Keratinocyte (primary cell): ENCODE measurements around the gene TNS1. TPM values are rescaled to one million over a fixed set of nuclear protein-coding genes. Genes with fewer than 3 reads are reported as not detected.

Experiments used
- DNase-seq: peaks from one replicate; pipeline ENCODE4 v3.0.0-alpha.2; 2011; ENCODE audit warnings: low read depth, missing footprints, low spot score
- FAIRE-seq: peaks from 2 replicates; lab custom pipeline; 2011; peaks lifted over from hg19 to GRCh38; lab: Jason Lieb, UNC
- H2AFZ ChIP-seq: 2 replicates; pipeline ENCODE4 v1.6.0; 2012; ENCODE audit warnings: low read length, control low read depth, inconsistent platforms; ENCODE audit not compliant: control insufficient read depth
- H3K27ac ChIP-seq: 2 replicates; pipeline ENCODE4 v1.5.1; 2011; ENCODE audit warnings: low read length; ENCODE audit not compliant: control insufficient read depth, insufficient read depth
- H3K27me3 ChIP-seq: 3 replicates; pipeline ENCODE4 v1.6.0; 2011; ENCODE audit warnings: low read length; ENCODE audit not compliant: control insufficient read depth, insufficient read depth; ENCODE audit errors: extremely low read depth
- H3K36me3 ChIP-seq, 2 experiments: 2 replicates in 1 of 2; 3 replicates in 1 of 2; pipeline ENCODE4 v1.5.1; 2011; ENCODE audit warnings: low read length in 2 of 2, mild to moderate bottlenecking in 1 of 2; ENCODE audit not compliant: control insufficient read depth in 2 of 2, insufficient read depth in 2 of 2; ENCODE audit errors: extremely low read depth in 1 of 2
- H3K4me1 ChIP-seq: 3 replicates; pipeline ENCODE4 v1.5.1; 2011; ENCODE audit warnings: low read length; ENCODE audit not compliant: control insufficient read depth, insufficient read depth; ENCODE audit errors: extremely low read depth
- H3K4me2 ChIP-seq: 3 replicates; pipeline ENCODE4 v1.6.0; 2011; ENCODE audit warnings: low read depth, low read length; ENCODE audit not compliant: control insufficient read depth, insufficient read depth; ENCODE audit errors: extremely low read depth
- H3K4me3 ChIP-seq, 3 experiments: fragments of 200-600 bp in 1 of 3; sonication (generic) in 1 of 3; 2 replicates in 2 of 3; 3 replicates in 1 of 3; pipeline ENCODE4 v1.5.1; 2011 to 2016; ENCODE audit warnings: low read length in 3 of 3, mild to moderate bottlenecking in 3 of 3, control low read depth in 2 of 3, inconsistent platforms in 1 of 3, low read depth in 1 of 3, mixed read lengths in 1 of 3, mixed run types in 1 of 3, moderate library complexity in 1 of 3; ENCODE audit not compliant: control insufficient read depth in 2 of 3, insufficient read depth in 2 of 3; ENCODE audit errors: extremely low read depth in 1 of 3
- H3K79me2 ChIP-seq: 2 replicates; pipeline ENCODE4 v1.6.0; 2012; ENCODE audit warnings: low read length; ENCODE audit not compliant: control insufficient read depth, insufficient read depth
- H3K9ac ChIP-seq: 3 replicates; pipeline ENCODE4 v1.6.0; 2011; ENCODE audit warnings: low read length; ENCODE audit not compliant: control insufficient read depth, insufficient read depth; ENCODE audit errors: extremely low read depth
- H3K9me1 ChIP-seq: 3 replicates; pipeline ENCODE4 v1.6.0; 2011; ENCODE audit warnings: low read length; ENCODE audit not compliant: control insufficient read depth, insufficient read depth; ENCODE audit errors: extremely low read depth
- H3K9me3 ChIP-seq: 2 replicates; pipeline ENCODE4 v1.5.1; 2012; ENCODE audit warnings: low read depth, low read length; ENCODE audit not compliant: control insufficient read depth
- H4K20me1 ChIP-seq: 3 replicates; pipeline ENCODE4 v1.6.0; 2011; ENCODE audit warnings: low read length; ENCODE audit not compliant: control insufficient read depth, insufficient read depth; ENCODE audit errors: extremely low read depth
- EZH2 ChIP-seq: IDR thresholded peaks from one replicate; pipeline ENCODE4 v1.6.1; 2012; ENCODE audit warnings: inconsistent platforms, mild to moderate bottlenecking, low read length, moderate library complexity
- dilution Hi-C: fragments of 300-500 bp; cut with MboI; formaldehyde crosslinking; loops from one replicate; pipeline ENCODE4 v1.7.0; 2020; ENCODE audit warnings: low sequenced_read_pairs; ENCODE audit not compliant: extremely low pct_ligation_motif_present
- polyA plus RNA-seq, 5 experiments: library from polyadenylated mRNA; depleted of rRNA in 3 of 5; stranded (reverse) in 3 of 5; stranded (forward) in 1 of 5; unstranded in 1 of 5; fragments of >200 nt; gene quantifications; 1 replicate in 1 of 5; 2 replicates in 3 of 5; 3 replicates in 1 of 5; pipeline versions ENCODE4 v1.2.1 to v1.2.3, GENCODE V29; 2011 to 2012; ENCODE audit warnings: missing spikeins in 2 of 5, low read depth in 1 of 5, low replicate concordance in 1 of 5
- TF ChIP-seq, protein P1 (sequence below), 3 experiments: IDR thresholded peaks in 1 of 3; conservative IDR thresholded peaks in 1 of 3; optimal IDR thresholded peaks in 1 of 3; 2 replicates in 2 of 3; 3 replicates in 1 of 3; pipeline versions ENCODE3 to v1.5.1; 2011; ENCODE audit warnings: low read length in 3 of 3, mild to moderate bottlenecking in 3 of 3, moderate library complexity in 2 of 3, control low read depth in 1 of 3, inconsistent platforms in 1 of 3; ENCODE audit not compliant: insufficient read depth in 2 of 3; ENCODE audit errors: extremely low read depth in 1 of 3

The TNS1 gene
- polyA plus RNA-seq, 1 donor (not counting 4 experiments of a cell fraction or from before 2014, with no cell fraction given): 2.5 TPM

GRCh38 chr2:217944923-217945322 lies 57.9 kb downstream of the TNS1 start:
- H4K20me1 ChIP-seq: no peaks in the 10 kb centered on the region
- no peaks in the 10 kb centered on the region for H3K79me2 ChIP-seq
- H3K4me3 ChIP-seq: no peak overlapping the region
- H3K9me1 ChIP-seq: no peaks in the 10 kb centered on the region
- peaks cover 9% of the 10 kb centered on the region for H3K4me1 ChIP-seq
- peaks cover 41% of the 10 kb centered on the region for H3K27me3 ChIP-seq
- no peaks in the 10 kb centered on the region for H3K36me3 ChIP-seq
- no peak overlapping the region for H3K9ac ChIP-seq
- no peaks in the 10 kb centered on the region for H3K9me3 ChIP-seq
- no peak for FAIRE-seq
- H3K27ac ChIP-seq: no peak overlapping the region
- no peak overlapping the region for H3K4me2 ChIP-seq
- no peak for TF ChIP-seq EZH2
- TF ChIP-seq, protein P1, sequence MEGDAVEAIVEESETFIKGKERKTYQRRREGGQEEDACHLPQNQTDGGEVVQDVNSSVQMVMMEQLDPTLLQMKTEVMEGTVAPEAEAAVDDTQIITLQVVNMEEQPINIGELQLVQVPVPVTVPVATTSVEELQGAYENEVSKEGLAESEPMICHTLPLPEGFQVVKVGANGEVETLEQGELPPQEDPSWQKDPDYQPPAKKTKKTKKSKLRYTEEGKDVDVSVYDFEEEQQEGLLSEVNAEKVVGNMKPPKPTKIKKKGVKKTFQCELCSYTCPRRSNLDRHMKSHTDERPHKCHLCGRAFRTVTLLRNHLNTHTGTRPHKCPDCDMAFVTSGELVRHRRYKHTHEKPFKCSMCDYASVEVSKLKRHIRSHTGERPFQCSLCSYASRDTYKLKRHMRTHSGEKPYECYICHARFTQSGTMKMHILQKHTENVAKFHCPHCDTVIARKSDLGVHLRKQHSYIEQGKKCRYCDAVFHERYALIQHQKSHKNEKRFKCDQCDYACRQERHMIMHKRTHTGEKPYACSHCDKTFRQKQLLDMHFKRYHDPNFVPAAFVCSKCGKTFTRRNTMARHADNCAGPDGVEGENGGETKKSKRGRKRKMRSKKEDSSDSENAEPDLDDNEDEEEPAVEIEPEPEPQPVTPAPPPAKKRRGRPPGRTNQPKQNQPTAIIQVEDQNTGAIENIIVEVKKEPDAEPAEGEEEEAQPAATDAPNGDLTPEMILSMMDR (optimal IDR thresholded peaks at IDR 0.05 in 1 of 3, IDR thresholded peaks at IDR 0.05 in 1 of 3, conservative IDR thresholded peaks at IDR 0.05 in 1 of 3; ENCODE audit: extremely low read depth in 1 of 3, insufficient read depth in 2 of 3, low read length in 3 of 3): no peak
- H2AFZ ChIP-seq: no peak overlapping the region
- dilution Hi-C loops: no loop called here
- DNase-seq: no peak

GRCh38 chr2:217944366-217944765 lies 58.4 kb downstream of the TNS1 start:
- H3K27me3 ChIP-seq: peaks cover 41% of the 10 kb centered on the region
- no peak overlapping the region for H3K4me2 ChIP-seq

More at GRCh38 chr2:217944366-217944765, 58.4 kb downstream of the TNS1 start:
- dilution Hi-C loops: no loop called here
- no peak overlapping the region for H3K27ac ChIP-seq
- no peak overlapping the region for H3K9ac ChIP-seq
- no peak for DNase-seq
- H2AFZ ChIP-seq: no peak overlapping the region
- no peaks in the 10 kb centered on the region for H4K20me1 ChIP-seq
- peaks cover 4% of the 10 kb centered on the region for H3K4me1 ChIP-seq
- no peaks in the 10 kb centered on the region for H3K9me1 ChIP-seq
- no peak overlapping the region for H3K4me3 ChIP-seq
- FAIRE-seq: no peak
- H3K79me2 ChIP-seq: no peaks in the 10 kb centered on the region
- H3K36me3 ChIP-seq: no peaks in the 10 kb centered on the region
- H3K9me3 ChIP-seq: no peaks in the 10 kb centered on the region
- TF ChIP-seq, protein P1 (optimal IDR thresholded peaks at IDR 0.05 in 1 of 3, IDR thresholded peaks at IDR 0.05 in 1 of 3, conservative IDR thresholded peaks at IDR 0.05 in 1 of 3; ENCODE audit: extremely low read depth in 1 of 3, insufficient read depth in 2 of 3, low read length in 3 of 3): no peak
- no peak for TF ChIP-seq EZH2
